K562 (cell line): ENCODE results near the gene CYSRT1. TPM values are rescaled to one million over a fixed set of nuclear protein-coding genes. Genes with fewer than 3 reads are reported as not detected.
"Not testable (repeated sequence)": the region's sequence is repeated elsewhere in the genome, so short reads cannot be mapped to it uniquely, and the experiment has no call there.

Experiments
- ATAC-seq: fragments of 200-7000 bp; cut with Tn5 transposase; 3 replicates; pipeline ENCODE4 v1.9.1; 2020; ENCODE audit warnings: moderate library complexity
- BruUV-seq: library from RNA; stranded (reverse); fragments of 400-500 nt; replicated peaks from 2 replicates; lab custom pipeline; 2021; lab: Mats Ljungman, UMichigan
- CTCF ChIA-PET: fragments of 300-600 bp; formaldehyde crosslinking; extraction: SDS; loops from one replicate; lab custom pipeline; 2021; ENCODE audit warnings: low intra/inter-chr PET ratio; lab: Yijun Ruan, JAX
- POLR2A ChIA-PET: fragments of 300-600, 350-650 bp; sonication (Branson Sonifier 250); formaldehyde crosslinking; extraction: SDS; loops from one replicate; lab custom pipeline; 2021; ENCODE audit warnings: antibody characterized with exemption, inconsistent platforms; lab: Yijun Ruan, JAX
- DNase-seq, 4 experiments: peaks; one replicate each; pipeline versions ENCODE4 v3.0.0 to v3.0.0-alpha.2; 2011 to 2018; ENCODE audit warnings: low spot score in 3 of 4, mixed read lengths in 3 of 4; ENCODE audit errors: extremely low read depth in 1 of 4
- FAIRE-seq: peaks from 2 replicates; lab custom pipeline; 2011; peaks lifted over from hg19 to GRCh38; lab: Jason Lieb, UNC
- H2AFZ ChIP-seq: 2 replicates; pipeline ENCODE4 v1.6.0; 2011; ENCODE audit warnings: low read depth, low read length, control low read depth, inconsistent platforms
- H3K27ac ChIP-seq: fragments of 200-600 bp; 3 replicates; pipeline ENCODE4 v1.8.0; 2011; ENCODE audit warnings: low read depth, mild to moderate bottlenecking, control low read depth, inconsistent platforms, low read length, moderate library complexity, mixed read lengths; ENCODE audit errors: extremely low read depth
- H3K27me3 ChIP-seq, 2 experiments: fragments of 300-600 bp in 1 of 2; 2 replicates in 1 of 2; 3 replicates in 1 of 2; pipeline versions ENCODE4 v1.6.0 to v1.8.0; 2011; ENCODE audit warnings: inconsistent platforms in 2 of 2, low read length in 2 of 2, mild to moderate bottlenecking in 1 of 2, mixed read lengths in 1 of 2, moderate library complexity in 1 of 2; ENCODE audit not compliant: control insufficient read depth in 2 of 2, insufficient read depth in 2 of 2
- H3K36me3 ChIP-seq: fragments of 300-600 bp; 3 replicates; pipeline ENCODE4 v1.8.0; 2011; ENCODE audit warnings: mild to moderate bottlenecking, low read length, inconsistent platforms; ENCODE audit not compliant: control insufficient read depth, insufficient read depth
- H3K4me1 ChIP-seq, 2 experiments: fragments of 200-600 bp in 1 of 2; replicated peaks in 1 of 2; 2 replicates in 1 of 2; 3 replicates in 1 of 2; pipeline versions ENCODE4 v1.5.1 to v1.8.0; 2011; ENCODE audit warnings: inconsistent platforms in 2 of 2, low read length in 2 of 2, mild to moderate bottlenecking in 1 of 2, mixed read lengths in 1 of 2, moderate library complexity in 1 of 2; ENCODE audit not compliant: control insufficient read depth in 2 of 2, insufficient read depth in 2 of 2
- H3K4me2 ChIP-seq: 2 replicates; pipeline ENCODE4 v1.6.1; 2011; ENCODE audit warnings: low read length, control low read depth, inconsistent platforms, mixed read lengths; ENCODE audit not compliant: insufficient read depth
- H3K4me3 ChIP-seq: fragments of 200-600 bp; sonication (generic), shearing (Covaris generic); 2 replicates; pipeline ENCODE4 v1.5.1; 2016; ENCODE audit warnings: control low read depth, inconsistent platforms
- H3K79me2 ChIP-seq: fragments of 200-600 bp; 3 replicates; pipeline ENCODE4 v1.8.0; 2011; ENCODE audit warnings: low read length, inconsistent platforms; ENCODE audit not compliant: control insufficient read depth, insufficient read depth
- H3K9ac ChIP-seq, 2 experiments: 2 replicates each; pipeline versions ENCODE4 v1.6.0 to v1.6.1; 2011; ENCODE audit warnings: low read depth in 2 of 2, low read length in 2 of 2, control low read depth in 1 of 2, inconsistent platforms in 1 of 2, mild to moderate bottlenecking in 1 of 2, mixed read lengths in 1 of 2; ENCODE audit not compliant: insufficient read depth in 1 of 2
- H3K9me1 ChIP-seq: one replicate; pipeline ENCODE4 v1.6.0; 2011; ENCODE audit warnings: inconsistent platforms, mild to moderate bottlenecking, low read length, moderate library complexity; ENCODE audit not compliant: control insufficient read depth, insufficient read depth
- H3K9me3 ChIP-seq: replicated peaks from 2 replicates; pipeline ENCODE4 v1.5.1; 2011; ENCODE audit warnings: low read depth, low read length, inconsistent platforms; ENCODE audit not compliant: control insufficient read depth, insufficient read depth
- H4K20me1 ChIP-seq: replicated peaks from 2 replicates; pipeline ENCODE4 v1.6.1; 2011; ENCODE audit warnings: low read length, inconsistent platforms, mixed read lengths; ENCODE audit not compliant: control insufficient read depth, insufficient read depth
- ARHGAP35 ChIP-seq: fragments of 450-650 bp; IDR thresholded peaks from 2 replicates; pipeline ENCODE4 v1.6.1; 2018; ENCODE audit not compliant: partially characterized antibody
- BCOR ChIP-seq: fragments of 450-650 bp; IDR thresholded peaks from 2 replicates; pipeline ENCODE4 v1.6.1; 2016
- MIER1 ChIP-seq: fragments of 450-650 bp; IDR thresholded peaks from 2 replicates; pipeline ENCODE4 v1.6.1; 2016; ENCODE audit warnings: antibody characterized with exemption, mild to moderate bottlenecking, low read depth
- WGBS: fragments of 100-300 bp; shearing (Covaris generic); methylation state at CpG from one replicate; pipeline ENCODE4 v1.1.6; 2016; ENCODE audit warnings: low coverage, mixed read lengths; ENCODE audit not compliant: insufficient coverage; ENCODE audit errors: missing lambda C conversion rate; 5-methylcytosine and 5-hydroxymethylcytosine counted together
- in situ Hi-C: fragments of 300-500 bp; cut with MboI; formaldehyde crosslinking; loops from 4 replicates; pipeline ENCODE4 v1.15.0; 2018; ENCODE audit warnings: inconsistent platforms, mixed read lengths
- intact Hi-C: fragments of 100-400 bp; cut with micrococcal nuclease; formaldehyde crosslinking; loops from 2 replicates; pipeline ENCODE4 v1.14.2; 2022
- polyA plus RNA-seq, 8 experiments: library from polyadenylated mRNA; depleted of rRNA in 4 of 8; stranded (reverse) in 5 of 8; unstranded in 3 of 8; fragments of >200 nt; fragmentation: Nextera tagmentation in 2 of 8; fragmentation: Illumina TruSeq in 1 of 8; extraction: Ambion mirVana in 2 of 8; extraction: Trizol in 1 of 8; gene quantifications; 2 replicates each; pipeline versions ENCODE4 v1.2.1 to v1.2.3, GENCODE V29; 2011 to 2014; ENCODE audit warnings: inconsistent platforms in 1 of 8, missing spikeins in 1 of 8
- total RNA-seq, 7 experiments: library from RNA; depleted of rRNA in 6 of 7; stranded (reverse); fragments of >200 nt in 6 of 7; fragmentation: Illumina TruSeq in 2 of 7; extraction: Trizol in 2 of 7; gene quantifications; 2 replicates each; pipeline versions ENCODE4 v1.2.1 to v1.2.3, GENCODE V29; 2011 to 2021; ENCODE audit warnings: low replicate concordance in 1 of 7
- TF ChIP-seq, protein P1 (sequence below), 2 experiments: fragments of 450-650 bp in 1 of 2; sonication (generic) in 1 of 2; formaldehyde crosslinking in 1 of 2; IDR thresholded peaks; 2 replicates each; pipeline versions ENCODE4 v1.7.1 to v1.9.0; 2016 to 2022; ENCODE audit warnings: inconsistent platforms in 1 of 2, mild to moderate bottlenecking in 1 of 2, missing genetic modification reagents in 1 of 2

The CYSRT1 gene
- total and polyA plus RNA-seq, 9 of the 15 experiments (the other 6 are each of a cell fraction or from before 2014, with no cell fraction given), result 0.04 to 1.4 (median 0.42) TPM; not detected in 3

DNA sequence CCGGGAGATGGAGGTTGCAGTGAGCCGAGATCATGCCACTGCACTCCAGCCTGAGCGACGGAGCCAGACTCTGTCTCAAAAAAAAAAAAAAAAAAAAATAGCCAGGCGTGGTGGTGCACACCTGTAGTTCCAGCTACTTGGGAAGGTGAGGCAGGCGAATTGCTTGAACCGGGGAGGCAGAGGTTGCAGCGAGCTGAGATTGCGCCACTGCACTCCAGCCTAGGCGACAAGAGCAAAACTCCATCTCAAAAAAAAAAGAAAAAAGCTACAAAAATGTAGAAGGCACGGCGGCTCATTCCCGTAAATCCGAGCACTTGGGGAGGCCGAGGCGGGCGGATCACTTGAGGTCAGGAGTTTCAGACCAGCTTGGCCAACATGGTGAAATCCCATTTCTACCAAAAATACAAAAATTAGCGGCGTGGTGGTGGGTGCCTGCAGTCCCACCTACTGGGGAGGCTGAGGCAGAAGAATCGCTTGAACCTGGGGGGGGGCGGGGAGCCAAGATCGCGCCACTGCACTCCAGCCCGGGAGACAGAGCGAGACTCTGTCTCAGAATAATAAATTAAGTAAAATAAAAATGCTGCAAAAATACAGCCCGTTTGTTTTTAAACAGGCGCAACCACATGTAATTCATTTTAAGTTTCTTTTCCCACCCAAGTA, 14.7 kb downstream of the CYSRT1 start:
- POLR2A ChIA-PET, result interaction anchor here (0.6 to 6.5 kb wide), 10 partner anchors 14 to 197 kb away, joined by 3 to 221 read pairs (median 6); partner anchors contain the start of genes MAN1B1, NELFB, NRARP and STPG3
- peak overlapping the region; percentile 88 to 92 for H3K9ac ChIP-seq
- not testable (repeated sequence) for BruUV-seq

More for the DNA sequence above, 14.7 kb downstream of the CYSRT1 start:
- Histone ChIP-seq H3K4me2 (peak overlapping the region; percentile 69), H4K20me1 (peaks cover 30% of the 10 kb centered on the region), H3K4me3 (peak overlapping the region; percentile 70), H3K36me3 (peaks cover 30% of the 10 kb centered on the region), H3K4me1 (peaks cover 35 to 91% of the 10 kb centered on the region in 2 experiments), H2AFZ (peak overlapping the region; percentile 85), H3K27ac (peak overlapping the region; percentile 98), H3K79me2 (peaks cover 57% of the 10 kb centered on the region)
- intact Hi-C loops (loop anchor here (2.0 to 10.0 kb wide), 3 partner anchors 15 to 455 kb away; partner anchors contain the start of genes NELFB and NRARP), in situ Hi-C loops (loop anchor here (25.0 kb wide), 1 partner anchor 452 kb away; the partner anchor contains the start of genes CCDC183 and TMEM141)
- 26% methylated on average over 21 of the region's 27 CpGs for WGBS
- ATAC-seq, CTCF ChIA-PET, H3K27me3 ChIP-seq, H3K9me1 ChIP-seq, H3K9me3 ChIP-seq, FAIRE-seq: not testable (repeated sequence)
- TF ChIP-seq, protein P1, sequence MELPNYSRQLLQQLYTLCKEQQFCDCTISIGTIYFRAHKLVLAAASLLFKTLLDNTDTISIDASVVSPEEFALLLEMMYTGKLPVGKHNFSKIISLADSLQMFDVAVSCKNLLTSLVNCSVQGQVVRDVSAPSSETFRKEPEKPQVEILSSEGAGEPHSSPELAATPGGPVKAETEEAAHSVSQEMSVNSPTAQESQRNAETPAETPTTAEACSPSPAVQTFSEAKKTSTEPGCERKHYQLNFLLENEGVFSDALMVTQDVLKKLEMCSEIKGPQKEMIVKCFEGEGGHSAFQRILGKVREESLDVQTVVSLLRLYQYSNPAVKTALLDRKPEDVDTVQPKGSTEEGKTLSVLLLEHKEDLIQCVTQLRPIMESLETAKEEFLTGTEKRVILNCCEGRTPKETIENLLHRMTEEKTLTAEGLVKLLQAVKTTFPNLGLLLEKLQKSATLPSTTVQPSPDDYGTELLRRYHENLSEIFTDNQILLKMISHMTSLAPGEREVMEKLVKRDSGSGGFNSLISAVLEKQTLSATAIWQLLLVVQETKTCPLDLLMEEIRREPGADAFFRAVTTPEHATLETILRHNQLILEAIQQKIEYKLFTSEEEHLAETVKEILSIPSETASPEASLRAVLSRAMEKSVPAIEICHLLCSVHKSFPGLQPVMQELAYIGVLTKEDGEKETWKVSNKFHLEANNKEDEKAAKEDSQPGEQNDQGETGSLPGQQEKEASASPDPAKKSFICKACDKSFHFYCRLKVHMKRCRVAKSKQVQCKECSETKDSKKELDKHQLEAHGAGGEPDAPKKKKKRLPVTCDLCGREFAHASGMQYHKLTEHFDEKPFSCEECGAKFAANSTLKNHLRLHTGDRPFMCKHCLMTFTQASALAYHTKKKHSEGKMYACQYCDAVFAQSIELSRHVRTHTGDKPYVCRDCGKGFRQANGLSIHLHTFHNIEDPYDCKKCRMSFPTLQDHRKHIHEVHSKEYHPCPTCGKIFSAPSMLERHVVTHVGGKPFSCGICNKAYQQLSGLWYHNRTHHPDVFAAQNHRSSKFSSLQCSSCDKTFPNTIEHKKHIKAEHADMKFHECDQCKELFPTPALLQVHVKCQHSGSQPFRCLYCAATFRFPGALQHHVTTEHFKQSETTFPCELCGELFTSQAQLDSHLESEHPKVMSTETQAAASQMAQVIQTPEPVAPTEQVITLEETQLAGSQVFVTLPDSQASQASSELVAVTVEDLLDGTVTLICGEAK (IDR thresholded peaks at IDR 0.05), result 0 out of 2 replicates have a peak, but pooled peaks have one; percentile 47
- TF ChIP-seq, protein P1 (CRISPR knock-in tag; IDR thresholded peaks at IDR 0.05), result not testable (repeated sequence)
- TF ChIP-seq MIER1 (0 out of 2 replicates have a peak, but pooled peaks have one; percentile 31), BCOR (peak; percentile 46; the same call in 1 of the 2 replicates), ARHGAP35 (peak; percentile 49)
- peak in 1 of 4 experiments; percentile 49 for DNase-seq
